HepG2 (cell line): Measurements from ENCODE around the gene TAF6. TPM values are rescaled to one million over a fixed set of nuclear protein-coding genes. Genes with fewer than 3 reads are reported as not detected.

Source experiments
- CCAR2 ChIP-seq: fragments of 200-400 bp; formaldehyde crosslinking; optimal IDR thresholded peaks from 2 replicates; pipeline ENCODE3; 2018; ENCODE audit warnings: low read depth, mild to moderate bottlenecking, low read length, moderate library complexity
- ELF1 ChIP-seq: sonication (generic); formaldehyde crosslinking; IDR thresholded peaks from 2 replicates; pipeline ENCODE4 v1.4.0; 2020; ENCODE audit warnings: missing genetic modification reagents
- HOXA3 ChIP-seq: sonication (generic); formaldehyde crosslinking; IDR thresholded peaks from 2 replicates; pipeline ENCODE4 v1.5.0; 2020; ENCODE audit warnings: missing genetic modification reagents
- MXI1 ChIP-seq: IDR thresholded peaks from 3 replicates; pipeline ENCODE4 v1.6.1; 2012; ENCODE audit warnings: low read depth, low read length, inconsistent platforms, borderline replicate concordance
- NR3C1 ChIP-seq: sonication (generic); formaldehyde crosslinking; IDR thresholded peaks from 2 replicates; pipeline ENCODE4 v1.4.0; 2020; ENCODE audit warnings: missing genetic modification reagents
- PRMT3 ChIP-seq: sonication (generic); formaldehyde crosslinking; IDR thresholded peaks from 2 replicates; pipeline ENCODE4 v1.8.1; 2022; ENCODE audit warnings: low read depth, mild to moderate bottlenecking, moderate library complexity, missing genetic modification reagents, borderline replicate concordance
- SALL2 ChIP-seq: sonication (generic); formaldehyde crosslinking; IDR thresholded peaks from 2 replicates; pipeline ENCODE4 v1.8.1; 2023; ENCODE audit warnings: mild to moderate bottlenecking, missing genetic modification reagents, inconsistent platforms
- SAP130 ChIP-seq: IDR thresholded peaks from 2 replicates; pipeline ENCODE4 v1.6.1; 2016; ENCODE audit warnings: low read depth
- SP2 ChIP-seq: sonication (generic); formaldehyde crosslinking; IDR thresholded peaks from 2 replicates; pipeline ENCODE4 v1.5.1; 2020; ENCODE audit warnings: mild to moderate bottlenecking, missing genetic modification reagents
- ZNF121 ChIP-seq: sonication (generic); formaldehyde crosslinking; IDR thresholded peaks from 2 replicates; pipeline ENCODE4 v1.5.0; 2020; ENCODE audit warnings: mild to moderate bottlenecking, missing genetic modification reagents
- ZNF160 ChIP-seq: sonication (generic); formaldehyde crosslinking; IDR thresholded peaks from 2 replicates; pipeline ENCODE4 v1.8.0; 2022; ENCODE audit warnings: mild to moderate bottlenecking, inconsistent platforms, missing genetic modification reagents
- ZNF225 ChIP-seq: sonication (generic); formaldehyde crosslinking; IDR thresholded peaks from 2 replicates; pipeline ENCODE4 v1.4.0; 2020; ENCODE audit warnings: mild to moderate bottlenecking, missing genetic modification reagents
- ZNF253 ChIP-seq: sonication (generic); formaldehyde crosslinking; IDR thresholded peaks from 2 replicates; pipeline ENCODE4 v1.8.0; 2022; ENCODE audit warnings: mild to moderate bottlenecking, missing genetic modification reagents, borderline replicate concordance
- ZNF350 ChIP-seq: sonication (generic); formaldehyde crosslinking; IDR thresholded peaks from 2 replicates; pipeline ENCODE4 v1.4.0; 2020; ENCODE audit warnings: mild to moderate bottlenecking, low read depth, missing genetic modification reagents, borderline replicate concordance
- ZNF550 ChIP-seq: sonication (generic); formaldehyde crosslinking; IDR thresholded peaks from 2 replicates; pipeline ENCODE4 v1.4.0; 2020; ENCODE audit warnings: mild to moderate bottlenecking, missing genetic modification reagents, borderline replicate concordance
- ZNF652 ChIP-seq: IDR thresholded peaks from 2 replicates; pipeline ENCODE4 v1.6.1; 2016; ENCODE audit warnings: low read depth, borderline replicate concordance
- ZSCAN9 ChIP-seq: IDR thresholded peaks from 2 replicates; pipeline ENCODE4 v1.6.1; 2016; ENCODE audit warnings: borderline replicate concordance
- polyA plus RNA-seq, 8 experiments: library from polyadenylated mRNA; depleted of rRNA in 3 of 8; stranded (reverse) in 7 of 8; unstranded in 1 of 8; fragments of >200 nt; fragmentation: Illumina TruSeq in 4 of 8; extraction: Trizol in 4 of 8; gene quantifications; 2 replicates each; pipeline versions ENCODE4 v1.2.1 to v1.2.3, GENCODE V29; 2011 to 2016; ENCODE audit warnings: low read depth in 4 of 8, missing spikeins in 1 of 8, mixed read lengths in 1 of 8; ENCODE audit not compliant: insufficient read depth in 1 of 8
- total RNA-seq, 5 experiments: library from RNA; depleted of rRNA; stranded (reverse); fragments of >200 nt; fragmentation: Illumina TruSeq; extraction: Trizol; gene quantifications; 2 replicates each; pipeline ENCODE4 v1.2.3, GENCODE V29; 2016; ENCODE audit warnings: low read depth in 1 of 5
- TF ChIP-seq, protein P1 (sequence below): sonication (generic); formaldehyde crosslinking; IDR thresholded peaks from 2 replicates; pipeline ENCODE4 v1.4.0; 2020; ENCODE audit warnings: missing genetic modification reagents, borderline replicate concordance
- TF ChIP-seq, protein P2 (sequence below): sonication (generic); formaldehyde crosslinking; IDR thresholded peaks from 2 replicates; pipeline ENCODE4 v1.4.0; 2020; ENCODE audit warnings: missing genetic modification reagents
- TF ChIP-seq, protein P3 (sequence below): sonication (generic); formaldehyde crosslinking; IDR thresholded peaks from 2 replicates; pipeline ENCODE4 v1.5.0; 2020; ENCODE audit warnings: missing genetic modification reagents
- TF ChIP-seq, protein P4 (sequence below): sonication (generic); formaldehyde crosslinking; conservative IDR thresholded peaks from 2 replicates; pipeline ENCODE4 v1.4.0; 2020; ENCODE audit warnings: missing genetic modification reagents

TAF6 gene
- total and polyA plus RNA-seq, 2 of the 13 experiments (the other 11 are each of a cell fraction or from before 2014, with no cell fraction given) = 12.9 to 18.8 TPM

DNA sequence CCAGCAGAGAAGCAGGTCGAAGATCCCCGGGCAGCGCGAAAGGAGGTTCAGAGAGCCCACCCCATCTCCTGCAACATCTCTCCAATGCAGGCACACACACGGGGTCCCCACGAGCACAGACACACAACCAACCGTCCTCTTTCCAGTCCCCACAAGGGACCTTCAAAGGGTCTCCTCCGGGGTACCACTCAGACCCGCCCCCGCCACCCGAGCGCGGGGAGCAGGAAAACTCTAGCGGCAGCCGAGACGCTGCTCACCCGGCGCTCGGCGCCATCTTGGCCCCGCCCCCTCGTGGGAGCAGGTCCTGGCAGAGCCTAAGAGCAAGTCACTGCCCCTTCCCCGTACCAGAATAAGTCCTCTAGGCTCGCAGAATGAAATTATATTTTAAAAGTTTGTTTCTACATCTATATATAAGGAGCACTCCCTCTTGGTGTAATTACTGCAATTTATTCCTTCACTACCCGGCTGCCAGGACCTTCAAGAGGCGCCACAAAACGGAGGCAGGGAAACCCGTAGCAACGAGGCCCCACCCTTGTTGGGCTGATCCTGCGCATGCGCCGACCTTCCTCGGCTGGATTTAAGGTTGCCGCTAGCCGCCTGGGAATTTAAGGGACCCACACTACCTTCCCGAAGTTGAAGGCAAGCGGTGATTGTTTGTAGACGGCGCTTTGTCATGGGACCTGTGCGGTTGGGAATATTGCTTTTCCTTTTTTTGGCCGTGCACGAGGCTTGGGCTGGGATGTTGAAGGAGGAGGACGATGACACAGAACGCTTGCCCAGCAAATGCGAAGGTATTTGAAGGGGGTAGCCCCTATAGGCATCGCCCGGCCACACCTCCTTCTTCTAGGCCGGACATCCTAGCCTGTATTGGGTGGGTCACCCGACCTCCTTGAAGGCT lies at the start of gene TAF6, which contains the start of gene CNPY4 (continued):
- TF ChIP-seq MXI1 (peak; percentile 75; the same call in 1 of the 3 replicates), ZNF121 (CRISPR knock-in tag) (no peak), SALL2 (CRISPR knock-in tag) (peak; percentile 34; the same call in 1 of the 2 replicates), PRMT3 (CRISPR knock-in tag) (no peak), ZNF350 (CRISPR knock-in tag) (no peak), HOXA3 (CRISPR knock-in tag) (peak; percentile 67; the same call in 1 of the 2 replicates), ELF1 (no peak), SP2 (no peak), NR3C1 (no peak), ZNF160 (CRISPR knock-in tag) (peak; percentile 14; the same call in 1 of the 2 replicates), ZNF225 (CRISPR knock-in tag) (no peak), ZNF253 (no peak), CCAR2 (no peak), ZNF550 (no peak), SAP130 (CRISPR knock-in tag) (peak; percentile 70), ZSCAN9 (CRISPR knock-in tag) (peak; percentile 44; the same call in 1 of the 2 replicates), ZNF652 (no peak)
- TF ChIP-seq, protein P1, sequence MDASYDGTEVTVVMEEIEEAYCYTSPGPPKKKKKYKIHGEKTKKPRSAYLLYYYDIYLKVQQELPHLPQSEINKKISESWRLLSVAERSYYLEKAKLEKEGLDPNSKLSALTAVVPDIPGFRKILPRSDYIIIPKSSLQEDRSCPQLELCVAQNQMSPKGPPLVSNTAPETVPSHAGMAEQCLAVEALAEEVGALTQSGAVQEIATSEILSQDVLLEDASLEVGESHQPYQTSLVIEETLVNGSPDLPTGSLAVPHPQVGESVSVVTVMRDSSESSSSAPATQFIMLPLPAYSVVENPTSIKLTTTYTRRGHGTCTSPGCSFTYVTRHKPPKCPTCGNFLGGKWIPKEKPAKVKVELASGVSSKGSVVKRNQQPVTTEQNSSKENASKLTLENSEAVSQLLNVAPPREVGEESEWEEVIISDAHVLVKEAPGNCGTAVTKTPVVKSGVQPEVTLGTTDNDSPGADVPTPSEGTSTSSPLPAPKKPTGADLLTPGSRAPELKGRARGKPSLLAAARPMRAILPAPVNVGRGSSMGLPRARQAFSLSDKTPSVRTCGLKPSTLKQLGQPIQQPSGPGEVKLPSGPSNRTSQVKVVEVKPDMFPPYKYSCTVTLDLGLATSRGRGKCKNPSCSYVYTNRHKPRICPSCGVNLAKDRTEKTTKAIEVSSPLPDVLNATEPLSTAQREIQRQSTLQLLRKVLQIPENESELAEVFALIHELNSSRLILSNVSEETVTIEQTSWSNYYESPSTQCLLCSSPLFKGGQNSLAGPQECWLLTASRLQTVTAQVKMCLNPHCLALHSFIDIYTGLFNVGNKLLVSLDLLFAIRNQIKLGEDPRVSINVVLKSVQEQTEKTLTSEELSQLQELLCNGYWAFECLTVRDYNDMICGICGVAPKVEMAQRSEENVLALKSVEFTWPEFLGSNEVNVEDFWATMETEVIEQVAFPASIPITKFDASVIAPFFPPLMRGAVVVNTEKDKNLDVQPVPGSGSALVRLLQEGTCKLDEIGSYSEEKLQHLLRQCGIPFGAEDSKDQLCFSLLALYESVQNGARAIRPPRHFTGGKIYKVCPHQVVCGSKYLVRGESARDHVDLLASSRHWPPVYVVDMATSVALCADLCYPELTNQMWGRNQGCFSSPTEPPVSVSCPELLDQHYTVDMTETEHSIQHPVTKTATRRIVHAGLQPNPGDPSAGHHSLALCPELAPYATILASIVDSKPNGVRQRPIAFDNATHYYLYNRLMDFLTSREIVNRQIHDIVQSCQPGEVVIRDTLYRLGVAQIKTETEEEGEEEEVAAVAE = 0 out of 2 replicates have a peak, but pooled peaks have one; percentile 39
- TF ChIP-seq, protein P2, sequence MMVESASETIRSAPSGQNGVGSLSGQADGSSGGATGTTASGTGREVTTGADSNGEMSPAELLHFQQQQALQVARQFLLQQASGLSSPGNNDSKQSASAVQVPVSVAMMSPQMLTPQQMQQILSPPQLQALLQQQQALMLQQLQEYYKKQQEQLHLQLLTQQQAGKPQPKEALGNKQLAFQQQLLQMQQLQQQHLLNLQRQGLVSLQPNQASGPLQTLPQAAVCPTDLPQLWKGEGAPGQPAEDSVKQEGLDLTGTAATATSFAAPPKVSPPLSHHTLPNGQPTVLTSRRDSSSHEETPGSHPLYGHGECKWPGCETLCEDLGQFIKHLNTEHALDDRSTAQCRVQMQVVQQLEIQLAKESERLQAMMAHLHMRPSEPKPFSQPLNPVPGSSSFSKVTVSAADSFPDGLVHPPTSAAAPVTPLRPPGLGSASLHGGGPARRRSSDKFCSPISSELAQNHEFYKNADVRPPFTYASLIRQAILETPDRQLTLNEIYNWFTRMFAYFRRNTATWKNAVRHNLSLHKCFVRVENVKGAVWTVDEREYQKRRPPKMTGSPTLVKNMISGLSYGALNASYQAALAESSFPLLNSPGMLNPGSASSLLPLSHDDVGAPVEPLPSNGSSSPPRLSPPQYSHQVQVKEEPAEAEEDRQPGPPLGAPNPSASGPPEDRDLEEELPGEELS = peak; percentile 24
- TF ChIP-seq, protein P3, sequence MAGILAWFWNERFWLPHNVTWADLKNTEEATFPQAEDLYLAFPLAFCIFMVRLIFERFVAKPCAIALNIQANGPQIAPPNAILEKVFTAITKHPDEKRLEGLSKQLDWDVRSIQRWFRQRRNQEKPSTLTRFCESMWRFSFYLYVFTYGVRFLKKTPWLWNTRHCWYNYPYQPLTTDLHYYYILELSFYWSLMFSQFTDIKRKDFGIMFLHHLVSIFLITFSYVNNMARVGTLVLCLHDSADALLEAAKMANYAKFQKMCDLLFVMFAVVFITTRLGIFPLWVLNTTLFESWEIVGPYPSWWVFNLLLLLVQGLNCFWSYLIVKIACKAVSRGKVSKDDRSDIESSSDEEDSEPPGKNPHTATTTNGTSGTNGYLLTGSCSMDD (CRISPR knock-in tag) = no peak
- TF ChIP-seq, protein P4, sequence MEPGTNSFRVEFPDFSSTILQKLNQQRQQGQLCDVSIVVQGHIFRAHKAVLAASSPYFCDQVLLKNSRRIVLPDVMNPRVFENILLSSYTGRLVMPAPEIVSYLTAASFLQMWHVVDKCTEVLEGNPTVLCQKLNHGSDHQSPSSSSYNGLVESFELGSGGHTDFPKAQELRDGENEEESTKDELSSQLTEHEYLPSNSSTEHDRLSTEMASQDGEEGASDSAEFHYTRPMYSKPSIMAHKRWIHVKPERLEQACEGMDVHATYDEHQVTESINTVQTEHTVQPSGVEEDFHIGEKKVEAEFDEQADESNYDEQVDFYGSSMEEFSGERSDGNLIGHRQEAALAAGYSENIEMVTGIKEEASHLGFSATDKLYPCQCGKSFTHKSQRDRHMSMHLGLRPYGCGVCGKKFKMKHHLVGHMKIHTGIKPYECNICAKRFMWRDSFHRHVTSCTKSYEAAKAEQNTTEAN = peak; percentile 83
